Natural killer cell (primary cell): ENCODE data around the gene SP6. TPM values are rescaled to one million over a fixed set of nuclear protein-coding genes. Genes with fewer than 3 reads are reported as not detected.

Experiments used
- ATAC-seq, 3 donors: fragments of 150-1000 bp in 2 of 3; fragments of 200-7000 bp in 1 of 3; cut with Tn5 transposase; 1 replicate in 1 of 3; 2 replicates in 2 of 3; pipeline ENCODE4 v1.10.0; 2021; ENCODE audit warnings: mild to moderate bottlenecking in 2 of 3, moderate library complexity in 2 of 3
- DNase-seq, 2 donors: peaks; one replicate each; pipeline versions ENCODE4 v3.0.0 to v3.0.0-alpha.2; 2013 to 2021; ENCODE audit warnings: mixed read lengths in 1 of 2
- H3K27ac ChIP-seq: one replicate; pipeline ENCODE4 v1.5.1; 2013; ENCODE audit warnings: mild to moderate bottlenecking, low read length
- H3K27me3 ChIP-seq: one replicate; pipeline ENCODE4 v1.6.1; 2013; ENCODE audit warnings: low read length; ENCODE audit not compliant: control insufficient read depth, insufficient read depth
- H3K36me3 ChIP-seq: one replicate; pipeline ENCODE4 v1.6.1; 2013; ENCODE audit warnings: low read length; ENCODE audit not compliant: control insufficient read depth, insufficient read depth
- H3K4me1 ChIP-seq: one replicate; pipeline ENCODE4 v1.6.1; 2013; ENCODE audit warnings: low read length; ENCODE audit not compliant: control insufficient read depth, insufficient read depth
- H3K4me3 ChIP-seq: one replicate; pipeline ENCODE4 v1.5.1; 2013; ENCODE audit warnings: low read length
- H3K9me3 ChIP-seq: one replicate; pipeline ENCODE4 v1.6.1; 2013; ENCODE audit warnings: low read length; ENCODE audit not compliant: control insufficient read depth, insufficient read depth
- H3K27ac Mint-ChIP-seq, 2 donors: one replicate each; pipeline ENCODE4 v1.8.0; 2022; ENCODE audit warnings: mild to moderate bottlenecking in 2 of 2, mixed read lengths in 2 of 2, moderate library complexity in 1 of 2
- H3K27me3 Mint-ChIP-seq, 2 donors: one replicate each; pipeline ENCODE4 v1.8.0; 2022; ENCODE audit warnings: low read depth in 2 of 2, mixed read lengths in 2 of 2
- H3K36me3 Mint-ChIP-seq: one replicate; pipeline ENCODE4 v1.8.0; 2022; ENCODE audit warnings: mixed read lengths
- H3K4me1 Mint-ChIP-seq, 2 donors: one replicate each; pipeline ENCODE4 v1.8.0; 2022; ENCODE audit warnings: mixed read lengths in 2 of 2
- H3K4me3 Mint-ChIP-seq: one replicate; pipeline ENCODE4 v1.8.0; 2022; ENCODE audit warnings: mild to moderate bottlenecking, moderate library complexity, mixed read lengths
- H3K9me3 Mint-ChIP-seq, 2 donors: one replicate each; pipeline ENCODE4 v1.8.0; 2022; ENCODE audit warnings: mixed read lengths in 2 of 2
- WGBS: methylation state at CpG from one replicate; pipeline ENCODE4 v1.1.7; 2013; ENCODE audit warnings: missing lambda C conversion rate; ENCODE audit not compliant: insufficient coverage; 5-methylcytosine and 5-hydroxymethylcytosine counted together
- intact Hi-C: fragments of 100-400 bp; cut with micrococcal nuclease; formaldehyde crosslinking; loops from one replicate; pipeline ENCODE4 v1.14.2; 2022
- total RNA-seq, 4 donors: library from RNA; stranded (reverse); fragments of 120-200 nt in 1 of 4; gene quantifications; one replicate each; pipeline versions ENCODE4 v1.2.3 to v1.2.4, GENCODE V29; 2013 to 2022
- TF ChIP-seq, protein P1 (sequence below): fragments of 200-600 bp; IDR thresholded peaks from one replicate; pipeline ENCODE4 v1.8.0; 2022; ENCODE audit warnings: antibody characterized with exemption

The SP6 gene
- total RNA-seq, 3 donors from 2014 or later (not counting 1 experiment from before 2014, with no cell fraction given): 0.09 TPM; not detected in 1

DNA sequence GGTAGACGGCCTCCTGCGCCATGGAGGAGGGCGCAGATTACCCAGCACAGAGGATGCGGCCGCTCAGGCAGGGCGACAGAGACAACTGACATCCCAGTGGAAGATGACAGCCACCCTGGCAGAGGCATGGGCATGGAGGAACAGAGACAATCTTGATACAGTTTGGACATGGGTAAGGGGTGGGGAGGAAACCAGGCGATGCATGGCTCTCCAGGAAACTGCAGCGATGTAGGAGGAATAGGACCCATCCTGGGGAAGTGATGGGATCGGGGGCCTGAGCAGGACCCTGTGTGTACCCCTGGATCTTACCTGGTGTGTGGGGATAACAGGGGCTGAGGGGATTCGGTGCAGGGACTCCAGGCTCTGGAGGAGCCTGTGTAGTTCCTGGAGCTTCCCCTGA, 34.0 kb downstream of the SP6 start:
- peaks cover 61% of the 10 kb centered on the region for H3K36me3 ChIP-seq
- no peaks in the 10 kb centered on the region for H3K9me3 Mint-ChIP-seq
- peaks cover 9% of the 10 kb centered on the region for H3K36me3 Mint-ChIP-seq
- 97% methylated on average over 10 of the region's 10 CpGs for WGBS
- ATAC-seq (no peak), DNase-seq (no peak)
- H3K27me3 ChIP-seq: no peaks in the 10 kb centered on the region
- no peak overlapping the region for H3K4me3 ChIP-seq
- H3K4me1 ChIP-seq: peaks cover 20% of the 10 kb centered on the region
- H3K4me1 Mint-ChIP-seq: peaks cover 25 to 43% of the 10 kb centered on the region in 2 donors
- intact Hi-C loops: no loop called here
- no peak overlapping the region for H3K4me3 Mint-ChIP-seq
- no peak overlapping the region for H3K27ac ChIP-seq
- H3K27ac Mint-ChIP-seq: no peak overlapping the region
- TF ChIP-seq, protein P1, sequence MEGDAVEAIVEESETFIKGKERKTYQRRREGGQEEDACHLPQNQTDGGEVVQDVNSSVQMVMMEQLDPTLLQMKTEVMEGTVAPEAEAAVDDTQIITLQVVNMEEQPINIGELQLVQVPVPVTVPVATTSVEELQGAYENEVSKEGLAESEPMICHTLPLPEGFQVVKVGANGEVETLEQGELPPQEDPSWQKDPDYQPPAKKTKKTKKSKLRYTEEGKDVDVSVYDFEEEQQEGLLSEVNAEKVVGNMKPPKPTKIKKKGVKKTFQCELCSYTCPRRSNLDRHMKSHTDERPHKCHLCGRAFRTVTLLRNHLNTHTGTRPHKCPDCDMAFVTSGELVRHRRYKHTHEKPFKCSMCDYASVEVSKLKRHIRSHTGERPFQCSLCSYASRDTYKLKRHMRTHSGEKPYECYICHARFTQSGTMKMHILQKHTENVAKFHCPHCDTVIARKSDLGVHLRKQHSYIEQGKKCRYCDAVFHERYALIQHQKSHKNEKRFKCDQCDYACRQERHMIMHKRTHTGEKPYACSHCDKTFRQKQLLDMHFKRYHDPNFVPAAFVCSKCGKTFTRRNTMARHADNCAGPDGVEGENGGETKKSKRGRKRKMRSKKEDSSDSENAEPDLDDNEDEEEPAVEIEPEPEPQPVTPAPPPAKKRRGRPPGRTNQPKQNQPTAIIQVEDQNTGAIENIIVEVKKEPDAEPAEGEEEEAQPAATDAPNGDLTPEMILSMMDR: no peak
- H3K9me3 ChIP-seq: no peaks in the 10 kb centered on the region
- no peaks in the 10 kb centered on the region for H3K27me3 Mint-ChIP-seq

- H3K36me3 ChIP-seq: peaks cover 63% of the 10 kb centered on the region
- no peak overlapping the region for H3K4me3 Mint-ChIP-seq
- no peaks in the 10 kb centered on the region for H3K9me3 Mint-ChIP-seq
- peaks cover 15% of the 10 kb centered on the region for H3K36me3 Mint-ChIP-seq
- H3K4me1 ChIP-seq: peaks cover 13% of the 10 kb centered on the region
- H3K4me1 Mint-ChIP-seq: peaks cover 24 to 43% of the 10 kb centered on the region in 2 donors
- no peak overlapping the region for H3K27ac Mint-ChIP-seq
- 99% methylated on average over 21 of the region's 21 CpGs for WGBS
- TF ChIP-seq, protein P1: no peak
- H3K4me3 ChIP-seq: no peak overlapping the region
- intact Hi-C loops: no loop called here
- H3K27ac ChIP-seq: no peak overlapping the region
- no peaks in the 10 kb centered on the region for H3K27me3 Mint-ChIP-seq
- DNase-seq: no peak
- no peak for ATAC-seq
- no peaks in the 10 kb centered on the region for H3K27me3 ChIP-seq
- H3K9me3 ChIP-seq: no peaks in the 10 kb centered on the region
These were observed 34.7 kb downstream of the SP6 start for GRCh38 chr17:47816111-47816735.

GRCh38 chr17:47815106-47815918, 35.7 kb downstream of the SP6 start:
- TF ChIP-seq, protein P1: no peak
- Histone ChIP-seq H3K4me3 (no peak overlapping the region), H3K27ac (no peak overlapping the region), H3K4me1 (peaks cover 13% of the 10 kb centered on the region), H3K27me3 (no peaks in the 10 kb centered on the region), H3K9me3 (no peaks in the 10 kb centered on the region), H3K36me3 (peaks cover 70% of the 10 kb centered on the region)
- peak overlapping the region in 1 of 2 donors; percentile 11 for H3K27ac Mint-ChIP-seq
- H3K36me3 Mint-ChIP-seq: peaks cover 16% of the 10 kb centered on the region
- no peak for ATAC-seq
- H3K9me3 Mint-ChIP-seq: no peaks in the 10 kb centered on the region
- H3K27me3 Mint-ChIP-seq: no peaks in the 10 kb centered on the region
- H3K4me1 Mint-ChIP-seq: peaks cover 22 to 43% of the 10 kb centered on the region in 2 donors
- no peak overlapping the region for H3K4me3 Mint-ChIP-seq
- no peak for DNase-seq
- 97% methylated on average over 20 of the region's 21 CpGs for WGBS
- intact Hi-C loops: no loop called here
